Neuronal stem cell (in vitro differentiated cells): Measurements from ENCODE around the gene TIAM2.

Experiments
- DNase-seq: peaks from one replicate; pipeline ENCODE4 v3.0.0-alpha.2; 2013; ENCODE audit warnings: low spot score
- H2AFZ ChIP-seq: one replicate; pipeline ENCODE4 v1.6.1; 2013; ENCODE audit warnings: mild to moderate bottlenecking, low read length, inconsistent platforms
- H2AK5ac ChIP-seq: 2 replicates; pipeline ENCODE4 v1.6.1; 2013; ENCODE audit warnings: low read depth, mild to moderate bottlenecking, inconsistent platforms, low read length, moderate library complexity, mixed read lengths
- H2BK120ac ChIP-seq: 2 replicates; pipeline ENCODE4 v1.6.1; 2013; ENCODE audit warnings: low read depth, mild to moderate bottlenecking, inconsistent platforms, low read length, moderate library complexity, mixed read lengths
- H2BK12ac ChIP-seq: one replicate; pipeline ENCODE4 v1.6.1; 2013; ENCODE audit warnings: low read length, inconsistent platforms
- H2BK15ac ChIP-seq: 2 replicates; pipeline ENCODE4 v1.6.1; 2013; ENCODE audit warnings: mild to moderate bottlenecking, low read length, inconsistent platforms, mixed read lengths
- H2BK5ac ChIP-seq: one replicate; pipeline ENCODE4 v1.6.1; 2013; ENCODE audit warnings: inconsistent platforms, mild to moderate bottlenecking, low read length, moderate library complexity
- H3K14ac ChIP-seq: one replicate; pipeline ENCODE4 v1.6.1; 2013; ENCODE audit warnings: low read length, inconsistent platforms
- H3K18ac ChIP-seq: 2 replicates; pipeline ENCODE4 v1.6.1; 2013; ENCODE audit warnings: low read length, inconsistent platforms
- H3K23ac ChIP-seq: 2 replicates; pipeline ENCODE4 v1.6.1; 2013; ENCODE audit warnings: low read depth, mild to moderate bottlenecking, mixed read lengths, low read length, inconsistent platforms; ENCODE audit not compliant: poor library complexity
- H3K27ac ChIP-seq: replicated peaks from 3 replicates; pipeline ENCODE4 v1.5.1; 2013; ENCODE audit warnings: low read length, inconsistent platforms
- H3K27me3 ChIP-seq, 3 experiments: 2 replicates each; pipeline ENCODE4 v1.6.1; 2013; ENCODE audit warnings: low read length in 3 of 3, mild to moderate bottlenecking in 2 of 3, inconsistent platforms in 1 of 3, low read depth in 1 of 3, mixed read lengths in 1 of 3, moderate library complexity in 1 of 3; ENCODE audit not compliant: control insufficient read depth in 3 of 3, insufficient read depth in 3 of 3
- H3K36me3 ChIP-seq, 2 donors: replicated peaks in 1 of 2; 2 replicates each; pipeline ENCODE4 v1.6.1; 2013; ENCODE audit warnings: low read length in 2 of 2; ENCODE audit not compliant: control insufficient read depth in 2 of 2, insufficient read depth in 2 of 2
- H3K4ac ChIP-seq: 2 replicates; pipeline ENCODE4 v1.6.1; 2013; ENCODE audit warnings: inconsistent platforms, mild to moderate bottlenecking, low read length, moderate library complexity
- H3K4me1 ChIP-seq, 2 donors: 1 replicate in 1 of 2; 2 replicates in 1 of 2; pipeline ENCODE4 v1.6.1; 2013; ENCODE audit warnings: low read length in 2 of 2, low read depth in 1 of 2; ENCODE audit not compliant: control insufficient read depth in 2 of 2, insufficient read depth in 1 of 2
- H3K4me2 ChIP-seq: one replicate; pipeline ENCODE4 v1.6.1; 2013; ENCODE audit warnings: mild to moderate bottlenecking, low read length, inconsistent platforms; ENCODE audit not compliant: insufficient read depth, poor library complexity, severe bottlenecking
- H3K4me3 ChIP-seq, 2 donors: 2 replicates each; pipeline ENCODE4 v1.5.1; 2013; ENCODE audit warnings: low read length in 2 of 2, mild to moderate bottlenecking in 2 of 2, inconsistent platforms in 1 of 2, moderate library complexity in 1 of 2
- H3K79me1 ChIP-seq: one replicate; pipeline ENCODE4 v1.6.1; 2013; ENCODE audit warnings: low read depth, mild to moderate bottlenecking, inconsistent platforms, low read length, moderate library complexity
- H3K9ac ChIP-seq: one replicate; pipeline ENCODE4 v1.6.1; 2013; ENCODE audit warnings: mild to moderate bottlenecking, low read depth, low read length, inconsistent platforms; ENCODE audit not compliant: poor library complexity
- H3K9me3 ChIP-seq, 2 donors: replicated peaks in 1 of 2; 2 replicates each; pipeline versions ENCODE3 to v1.6.1; 2013; ENCODE audit warnings: low read length in 2 of 2, mild to moderate bottlenecking in 2 of 2, inconsistent platforms in 1 of 2, low read depth in 1 of 2, mixed read lengths in 1 of 2, moderate library complexity in 1 of 2; ENCODE audit not compliant: control insufficient read depth in 2 of 2, insufficient read depth in 1 of 2
- H4K8ac ChIP-seq: one replicate; pipeline ENCODE4 v1.6.1; 2013; ENCODE audit warnings: low read depth, mild to moderate bottlenecking, inconsistent platforms, low read length, moderate library complexity
- H4K91ac ChIP-seq: one replicate; pipeline ENCODE4 v1.6.1; 2013; ENCODE audit warnings: low read length, low read depth, mild to moderate bottlenecking, inconsistent platforms; ENCODE audit not compliant: poor library complexity
- WGBS, 2 donors: extraction: QIAGEN DNeasy Blood & Tissue Kit; methylation state at CpG; one replicate each; pipeline ENCODE4 v1.1.7; 2013; ENCODE audit warnings: missing lambda C conversion rate in 2 of 2, mixed read lengths in 1 of 2; ENCODE audit not compliant: insufficient read length in 2 of 2, insufficient replicate concordance in 1 of 2; ENCODE audit errors: extremely low coverage in 2 of 2; 5-methylcytosine and 5-hydroxymethylcytosine counted together

The TIAM2 gene

DNA sequence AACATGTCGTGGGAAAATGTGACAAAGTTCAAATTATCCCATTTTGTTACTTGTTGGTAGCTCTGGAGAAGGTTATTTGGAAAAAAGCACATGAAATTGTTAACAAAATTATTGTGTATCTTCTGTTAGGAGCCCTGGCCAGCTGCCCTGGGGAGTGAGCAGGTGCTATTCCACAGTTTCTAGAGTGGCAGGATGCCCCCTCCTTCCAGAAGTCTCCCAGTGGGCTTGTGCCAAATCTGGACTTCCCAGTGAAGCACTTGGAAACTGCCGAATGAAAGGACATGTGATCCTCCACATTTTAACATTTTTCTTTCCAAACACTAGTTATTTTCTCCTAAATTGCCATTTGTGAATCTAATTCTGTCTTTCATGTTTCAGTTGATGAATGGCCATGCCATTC, 201.8 kb downstream of the TIAM2 start:
- no peak overlapping the region for H2BK15ac ChIP-seq
- no peak overlapping the region for H3K9ac ChIP-seq
- no peak for DNase-seq
- H2BK120ac ChIP-seq, result no peak overlapping the region
- H3K9me3 ChIP-seq, result no peaks in the 10 kb centered on the region
- no peak overlapping the region for H3K18ac ChIP-seq
- no peak overlapping the region for H2BK5ac ChIP-seq
- H2BK12ac ChIP-seq, result no peak overlapping the region
- no peak overlapping the region for H3K14ac ChIP-seq
- H3K23ac ChIP-seq, result no peak overlapping the region
- H4K8ac ChIP-seq, result no peak overlapping the region
- no peaks in the 10 kb centered on the region for H3K4me1 ChIP-seq
- no peak overlapping the region for H2AK5ac ChIP-seq
- no peak overlapping the region for H2AFZ ChIP-seq
- no CpG with 5 or more reads among the region's 2 CpGs for WGBS, 2 donors
- no peak overlapping the region for H4K91ac ChIP-seq
- H3K4me2 ChIP-seq, result no peak overlapping the region
- no peak overlapping the region for H3K4me3 ChIP-seq
- no peak overlapping the region for H3K27ac ChIP-seq
- H3K79me1 ChIP-seq, result no peaks in the 10 kb centered on the region
- no peak overlapping the region for H3K4ac ChIP-seq
- H3K36me3 ChIP-seq, result peaks cover 0 to 64% of the 10 kb centered on the region in 2 donors
- H3K27me3 ChIP-seq, result no peaks in the 10 kb centered on the region

GRCh38 chr6:155197932-155198331, 202.8 kb downstream of the TIAM2 start:
- H3K9ac ChIP-seq, result no peak overlapping the region
- H3K79me1 ChIP-seq, result no peaks in the 10 kb centered on the region
- H3K9me3 ChIP-seq, result no peaks in the 10 kb centered on the region
- H3K27ac ChIP-seq, result no peak overlapping the region
- H3K36me3 ChIP-seq, result peaks cover 0 to 57% of the 10 kb centered on the region in 2 donors
- H3K23ac ChIP-seq, result no peak overlapping the region
- no peaks in the 10 kb centered on the region for H3K27me3 ChIP-seq
- no peak overlapping the region for H4K8ac ChIP-seq
- no peak overlapping the region for H4K91ac ChIP-seq
- H3K4ac ChIP-seq, result no peak overlapping the region
- no peak overlapping the region for H2BK15ac ChIP-seq
- H2BK12ac ChIP-seq, result no peak overlapping the region
- H3K4me3 ChIP-seq, result no peak overlapping the region
- no peak overlapping the region for H2BK5ac ChIP-seq
- DNase-seq, result no peak
- H2BK120ac ChIP-seq, result no peak overlapping the region
- no CpG with 5 or more reads among the region's 2 CpGs for WGBS, 2 donors
- no peak overlapping the region for H2AFZ ChIP-seq
- H3K14ac ChIP-seq, result no peak overlapping the region
- no peak overlapping the region for H3K18ac ChIP-seq
- no peak overlapping the region for H3K4me2 ChIP-seq
- H3K4me1 ChIP-seq, result no peaks in the 10 kb centered on the region
- H2AK5ac ChIP-seq, result no peak overlapping the region

DNA sequence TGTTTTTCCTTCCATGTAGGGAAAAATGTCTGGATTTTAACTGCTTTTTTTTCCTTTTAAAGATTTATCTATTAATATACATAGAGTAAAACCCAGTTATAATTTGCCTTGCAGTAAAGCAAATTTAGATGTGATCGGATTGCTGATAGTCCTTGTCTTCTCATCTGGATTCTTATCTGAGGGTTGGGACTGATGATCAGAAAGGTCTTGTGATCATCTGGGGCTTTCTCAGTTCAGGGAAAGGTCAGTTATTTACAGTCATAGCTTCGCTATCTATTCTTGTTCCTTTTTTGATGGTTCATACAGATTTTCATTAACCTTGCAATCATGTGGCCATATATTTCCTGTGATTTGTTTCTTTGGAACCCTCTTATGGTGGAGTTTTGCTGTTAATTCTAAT, 204.9 kb downstream of the TIAM2 start:
- Histone ChIP-seq H2BK5ac (no peak overlapping the region), H3K9ac (no peak overlapping the region), H3K9me3 (no peaks in the 10 kb centered on the region), H3K14ac (no peak overlapping the region), H3K4me3 (no peak overlapping the region), H4K8ac (no peak overlapping the region), H2BK15ac (no peak overlapping the region), H3K18ac (no peak overlapping the region), H3K4me1 (no peaks in the 10 kb centered on the region), H3K79me1 (no peaks in the 10 kb centered on the region), H3K27me3 (no peaks in the 10 kb centered on the region), H2BK120ac (no peak overlapping the region), H2AFZ (no peak overlapping the region), H2BK12ac (no peak overlapping the region), H3K4me2 (no peak overlapping the region), H3K4ac (no peak overlapping the region), H4K91ac (no peak overlapping the region), H3K36me3 (peaks cover 0 to 54% of the 10 kb centered on the region in 2 donors), H2AK5ac (no peak overlapping the region), H3K27ac (no peak overlapping the region), H3K23ac (no peak overlapping the region)
- no peak for DNase-seq
- WGBS, 2 donors, result no CpG with 5 or more reads among the region's 2 CpGs

GRCh38 chr6:155201461-155202226, 206.5 kb downstream of the TIAM2 start:
- Histone ChIP-seq H3K14ac (no peak overlapping the region), H3K79me1 (no peaks in the 10 kb centered on the region), H3K9me3 (no peaks in the 10 kb centered on the region), H3K18ac (no peak overlapping the region), H3K23ac (no peak overlapping the region), H3K9ac (no peak overlapping the region), H3K4me2 (no peak overlapping the region), H3K36me3 (peaks cover 0 to 44% of the 10 kb centered on the region in 2 donors), H2BK120ac (no peak overlapping the region), H3K4ac (no peak overlapping the region), H2BK12ac (no peak overlapping the region), H4K91ac (no peak overlapping the region), H3K4me3 (no peak overlapping the region), H2AFZ (no peak overlapping the region), H3K27me3 (no peaks in the 10 kb centered on the region), H4K8ac (no peak overlapping the region), H2BK5ac (no peak overlapping the region), H3K4me1 (no peaks in the 10 kb centered on the region), H3K27ac (no peak overlapping the region), H2BK15ac (no peak overlapping the region), H2AK5ac (no peak overlapping the region)
- DNase-seq, result no peak
- no CpG with 5 or more reads among the region's 7 CpGs for WGBS, 2 donors
